Thoracic aorta (tissue), 2 donors: Measurements from ENCODE around the gene MGLL. TPM values are rescaled to one million over a fixed set of nuclear protein-coding genes. Genes with fewer than 3 reads are reported as not detected.

ENCODE experiments used
- ATAC-seq: fragments of 150-250 bp; one replicate; pipeline ENCODE4 v1.8.0; 2017; ENCODE audit warnings: low read depth; ENCODE audit not compliant: insufficient number of reproducible peaks, low FRiP score
- DNase-seq: peaks from one replicate; pipeline ENCODE4 v3.0.0-alpha.2; 2020; ENCODE audit warnings: low spot score
- H3K27ac ChIP-seq, 2 donors: fragments of 200-600 bp; sonication (generic); 1 replicate in 1 of 2; 2 replicates in 1 of 2; pipeline ENCODE4 v1.5.1; 2016; ENCODE audit warnings: mild to moderate bottlenecking in 2 of 2, moderate library complexity in 2 of 2
- H3K27me3 ChIP-seq: fragments of 200-600 bp; sonication (generic); replicated peaks from 2 replicates; pipeline ENCODE4 v1.6.0; 2016; ENCODE audit warnings: mild to moderate bottlenecking; ENCODE audit not compliant: insufficient read depth
- H3K36me3 ChIP-seq: fragments of 200-600 bp; sonication (generic); one replicate; pipeline ENCODE4 v1.5.1; 2016
- H3K4me1 ChIP-seq, 2 donors: fragments of 200-600 bp; sonication (generic); 1 replicate in 1 of 2; 2 replicates in 1 of 2; pipeline versions ENCODE4 v1.5.1 to v1.6.0; 2016; ENCODE audit warnings: low read depth in 2 of 2, mild to moderate bottlenecking in 1 of 2; ENCODE audit not compliant: control insufficient read depth in 1 of 2
- H3K4me3 ChIP-seq: fragments of 200-600 bp; sonication (generic); 2 replicates; pipeline ENCODE4 v1.5.1; 2016; ENCODE audit warnings: mild to moderate bottlenecking
- H3K9me3 ChIP-seq: fragments of 200-600 bp; sonication (generic); 2 replicates; pipeline ENCODE4 v1.5.1; 2016
- CTCF ChIP-seq: fragments of 200-600 bp; sonication (generic); IDR thresholded peaks from one replicate; pipeline ENCODE4 v1.5.1; 2019; ENCODE audit warnings: antibody characterized with exemption
- total RNA-seq, 2 donors: library from RNA; depleted of rRNA; stranded (reverse); fragments of >200 nt; gene quantifications; one replicate each; pipeline versions ENCODE4 v1.1.0 to v1.2.3, GENCODE V29; 2016

The MGLL gene
- total RNA-seq, 2 donors from 2014 or later: 57.6 to 71.8 TPM

DNA sequence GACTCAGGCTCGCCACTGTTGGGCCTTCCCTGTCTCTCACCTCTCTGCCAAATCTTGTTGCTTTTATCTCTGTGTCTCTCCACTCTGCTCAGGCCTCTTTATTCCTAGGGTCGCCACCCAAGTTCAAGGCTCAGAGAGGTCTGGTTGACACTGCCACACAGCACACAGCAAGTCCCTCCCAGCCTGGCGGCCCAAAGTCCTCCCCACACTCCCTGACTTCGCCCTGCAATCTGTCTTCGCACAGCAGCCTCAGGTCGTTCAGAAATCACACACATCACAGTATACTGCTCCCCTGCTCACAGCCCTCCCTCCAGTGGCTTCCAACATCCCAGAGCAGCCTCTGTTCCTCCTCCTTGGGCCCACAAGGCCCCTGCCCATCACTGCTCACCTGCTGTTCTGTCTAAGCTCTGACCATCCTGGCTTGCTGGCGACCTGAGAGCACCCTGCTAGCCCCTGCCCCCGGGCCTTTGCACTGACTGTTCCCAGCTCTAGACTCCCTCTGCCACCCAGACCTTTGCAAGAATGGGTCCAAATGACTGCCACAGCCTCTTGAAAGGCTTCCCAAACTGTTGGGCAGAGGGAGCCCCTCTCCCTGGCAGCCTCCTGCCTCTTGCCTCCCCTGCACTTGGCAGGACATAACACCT, 48.4 kb downstream of the MGLL start:
- ATAC-seq (no peak), DNase-seq (no peak)
- no peaks in the 10 kb centered on the region for H3K27me3 ChIP-seq
- no peak overlapping the region for H3K27ac ChIP-seq
- H3K4me1 ChIP-seq: peaks cover 21 to 40% of the 10 kb centered on the region in 2 donors
- TF ChIP-seq CTCF: no peak
- no peaks in the 10 kb centered on the region for H3K36me3 ChIP-seq
- no peaks in the 10 kb centered on the region for H3K9me3 ChIP-seq
- H3K4me3 ChIP-seq: no peak overlapping the region

DNA sequence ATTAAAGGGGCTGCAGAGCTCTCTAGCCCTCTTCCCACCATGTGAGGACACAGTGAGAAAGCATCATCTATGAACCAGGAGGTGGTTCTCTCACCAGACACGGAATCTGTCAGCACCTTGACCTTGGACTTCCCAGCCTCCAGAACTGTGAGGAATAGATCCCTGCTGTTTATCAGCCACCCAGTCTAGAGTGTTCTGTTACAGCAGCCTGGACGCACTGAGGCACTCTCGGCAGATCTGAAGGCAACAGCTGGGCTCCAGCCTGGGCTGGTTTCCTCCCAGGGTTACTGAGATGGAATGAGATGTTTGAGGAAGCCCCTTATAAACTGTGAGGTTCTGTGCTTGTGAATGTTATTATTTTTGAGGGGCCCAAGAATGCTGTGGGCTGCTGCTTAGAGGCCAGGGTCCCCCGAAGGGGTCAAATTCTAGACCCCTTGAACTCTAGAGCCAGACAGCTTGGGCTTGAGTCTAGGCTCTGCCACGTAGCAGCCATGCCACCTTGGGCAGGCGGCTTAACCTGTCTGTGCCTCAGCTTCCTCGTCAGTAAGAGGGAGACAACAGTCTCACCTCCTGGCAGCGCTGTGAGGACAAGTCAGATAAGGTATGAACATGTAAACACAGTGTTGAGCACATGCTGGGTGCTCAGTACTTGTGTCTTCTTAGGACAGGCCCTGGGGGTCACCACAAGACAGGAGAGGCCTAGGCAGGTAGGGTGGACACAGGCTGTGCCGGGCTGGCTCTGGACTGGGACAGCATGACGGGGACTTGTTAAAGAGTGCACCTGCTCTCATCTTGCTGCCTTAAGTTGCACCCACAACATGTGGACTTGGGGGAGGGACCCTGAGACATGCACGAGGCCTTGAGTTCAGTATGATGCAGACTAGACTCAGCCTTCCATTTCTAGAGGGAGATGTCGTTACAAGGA, 49.2 kb downstream of the MGLL start:
- Histone ChIP-seq H3K4me3 (no peak overlapping the region), H3K27me3 (no peaks in the 10 kb centered on the region), H3K4me1 (peaks cover 25 to 42% of the 10 kb centered on the region in 2 donors), H3K36me3 (no peaks in the 10 kb centered on the region), H3K9me3 (no peaks in the 10 kb centered on the region), H3K27ac (no peak overlapping the region)
- ATAC-seq: no peak
- no peak for DNase-seq
- no peak for TF ChIP-seq CTCF

- Histone ChIP-seq H3K36me3 (no peaks in the 10 kb centered on the region), H3K9me3 (peaks cover 2% of the 10 kb centered on the region), H3K4me1 (peaks cover 25 to 42% of the 10 kb centered on the region in 2 donors)
Observed at GRCh38 chr3:127772273-127772672, 50.0 kb downstream of the MGLL start.

GRCh38 chr3:127771746-127772145, 50.6 kb downstream of the MGLL start:
- Histone ChIP-seq H3K36me3 (no peaks in the 10 kb centered on the region), H3K27me3 (no peaks in the 10 kb centered on the region), H3K27ac (no peak overlapping the region), H3K4me3 (no peak overlapping the region), H3K9me3 (peaks cover 2% of the 10 kb centered on the region), H3K4me1 (peaks cover 25 to 40% of the 10 kb centered on the region in 2 donors)
- DNase-seq (no peak), ATAC-seq (no peak)
- TF ChIP-seq CTCF: no peak

More at GRCh38 chr3:127772273-127772672, 50.0 kb downstream of the MGLL start:
- ATAC-seq (no peak), DNase-seq (no peak)
- no peak overlapping the region for H3K4me3 ChIP-seq
- H3K27ac ChIP-seq: no peak overlapping the region
- TF ChIP-seq CTCF: no peak
- H3K27me3 ChIP-seq: no peaks in the 10 kb centered on the region

DNA sequence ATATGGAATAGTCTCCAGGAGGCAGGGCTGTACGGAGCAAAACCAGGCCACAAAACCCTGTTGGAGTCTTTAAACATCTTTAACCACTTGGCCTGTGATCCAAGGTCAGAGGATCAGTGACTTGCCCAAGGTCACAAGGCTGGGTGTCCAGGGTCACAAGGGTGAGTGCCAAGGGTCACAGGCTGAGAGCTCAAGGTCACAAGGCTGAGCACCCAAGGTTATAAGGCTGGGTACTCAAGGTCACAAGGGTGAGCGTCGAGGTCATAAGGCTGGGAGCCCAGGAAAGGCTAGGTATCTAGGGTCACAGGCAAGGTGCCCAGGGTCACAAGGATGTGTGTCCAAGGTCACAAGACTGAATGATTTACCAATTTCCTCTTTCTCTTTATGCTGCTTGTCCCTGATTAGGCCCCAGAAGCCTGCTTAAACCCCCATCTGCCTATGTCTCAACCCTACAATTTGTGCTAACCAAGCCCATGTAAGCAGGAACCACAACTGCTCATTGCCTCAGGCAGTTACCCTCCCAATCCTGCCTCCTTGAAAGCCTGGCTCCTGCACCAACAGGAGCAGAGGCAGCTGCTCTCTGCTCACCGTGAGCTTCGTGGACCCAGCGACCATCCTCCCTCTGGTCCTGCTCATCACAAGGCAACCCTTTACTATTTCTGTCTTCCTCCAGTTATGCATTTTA, 51.5 kb downstream of the MGLL start:
- H3K4me1 ChIP-seq: peaks cover 18 to 31% of the 10 kb centered on the region in 2 donors
- H3K36me3 ChIP-seq: no peaks in the 10 kb centered on the region
- TF ChIP-seq CTCF: no peak
- H3K4me3 ChIP-seq: no peak overlapping the region
- peaks cover 2% of the 10 kb centered on the region for H3K9me3 ChIP-seq
- H3K27me3 ChIP-seq: no peaks in the 10 kb centered on the region
- H3K27ac ChIP-seq: no peak overlapping the region
- ATAC-seq (no peak), DNase-seq (no peak)
